HepG2 (cell line): ENCODE results near the gene ZDHHC14. TPM values are rescaled to one million over a fixed set of nuclear protein-coding genes. Genes with fewer than 3 reads are reported as not detected.
A peak's percentile ranks its signal among the peaks of the same experiment; 100 is the strongest.

Experiments
- BRD4 ChIP-seq: sonication (generic); formaldehyde crosslinking; IDR thresholded peaks from 2 replicates; pipeline ENCODE4 v1.4.0; 2020; ENCODE audit warnings: missing genetic modification reagents
- CTCF ChIP-seq: sonication (generic); formaldehyde crosslinking; IDR thresholded peaks from 2 replicates; pipeline ENCODE4 v1.5.0; 2020; ENCODE audit warnings: mild to moderate bottlenecking, missing genetic modification reagents, moderate library complexity
- GFI1 ChIP-seq: sonication (generic); formaldehyde crosslinking; IDR thresholded peaks from 2 replicates; pipeline ENCODE4 v1.5.0; 2020; ENCODE audit warnings: missing genetic modification reagents, mild to moderate bottlenecking, borderline replicate concordance
- HNRNPL ChIP-seq: fragments of 200-400 bp; formaldehyde crosslinking; IDR thresholded peaks from 2 replicates; pipeline ENCODE4 v1.6.1; 2017; ENCODE audit warnings: mild to moderate bottlenecking, low read depth, low read length
- HOXA3 ChIP-seq: sonication (generic); formaldehyde crosslinking; IDR thresholded peaks from 2 replicates; pipeline ENCODE4 v1.5.0; 2020; ENCODE audit warnings: missing genetic modification reagents
- JUNB ChIP-seq: sonication (generic); formaldehyde crosslinking; IDR thresholded peaks from 2 replicates; pipeline ENCODE4 v1.8.0; 2022; ENCODE audit warnings: missing genetic modification reagents, mild to moderate bottlenecking, borderline replicate concordance
- MAFK ChIP-seq, 2 experiments: IDR thresholded peaks in 1 of 2; conservative IDR thresholded peaks in 1 of 2; 2 replicates each; pipeline ENCODE4 v1.6.1; 2011; ENCODE audit warnings: improper control_type of control experiment in 2 of 2, low read length in 2 of 2
- MED1 ChIP-seq: sonication (generic); formaldehyde crosslinking; IDR thresholded peaks from 2 replicates; pipeline ENCODE4 v1.4.0; 2020; ENCODE audit warnings: missing genetic modification reagents
- MZF1 ChIP-seq: sonication (generic); formaldehyde crosslinking; IDR thresholded peaks from 2 replicates; pipeline ENCODE4 v1.8.1; 2023; ENCODE audit warnings: mild to moderate bottlenecking, missing genetic modification reagents, borderline replicate concordance
- NFKB2 ChIP-seq: sonication (generic); formaldehyde crosslinking; IDR thresholded peaks from 2 replicates; pipeline ENCODE4 v1.4.0; 2020; ENCODE audit warnings: missing genetic modification reagents, borderline replicate concordance
- PITX1 ChIP-seq: sonication (generic); formaldehyde crosslinking; IDR thresholded peaks from 2 replicates; pipeline ENCODE4 v1.5.1; 2020; ENCODE audit warnings: mild to moderate bottlenecking, missing genetic modification reagents
- POGZ ChIP-seq: sonication (generic); formaldehyde crosslinking; IDR thresholded peaks from 2 replicates; pipeline ENCODE4 v1.4.0; 2020; ENCODE audit warnings: mild to moderate bottlenecking, missing genetic modification reagents
- SIN3A ChIP-seq: IDR thresholded peaks from 2 replicates; pipeline ENCODE4 v1.6.1; 2011; ENCODE audit warnings: low read depth, mild to moderate bottlenecking, control low read depth, low read length, borderline replicate concordance
- SKIL ChIP-seq: sonication (generic); formaldehyde crosslinking; IDR thresholded peaks from 2 replicates; pipeline ENCODE4 v1.8.0; 2022; ENCODE audit warnings: missing genetic modification reagents, mild to moderate bottlenecking, moderate library complexity, borderline replicate concordance
- SNRNP70 ChIP-seq: fragments of 200-400 bp; formaldehyde crosslinking; IDR thresholded peaks from 2 replicates; pipeline ENCODE4 v1.6.1; 2017; ENCODE audit warnings: mild to moderate bottlenecking, low read depth, low read length, moderate library complexity
- THAP11 ChIP-seq: IDR thresholded peaks from 2 replicates; pipeline ENCODE4 v1.6.1; 2016; ENCODE audit warnings: missing biosample characterization, missing genetic modification reagents
- ZFX ChIP-seq: sonication (generic); formaldehyde crosslinking; IDR thresholded peaks from 2 replicates; pipeline ENCODE4 v1.4.0; 2020; ENCODE audit warnings: mild to moderate bottlenecking, low read depth, missing genetic modification reagents, moderate library complexity
- ZMYM4 ChIP-seq: sonication (generic); formaldehyde crosslinking; IDR thresholded peaks from 2 replicates; pipeline ENCODE4 v1.8.1; 2023; ENCODE audit warnings: mild to moderate bottlenecking, missing genetic modification reagents
- ZNF136 ChIP-seq: sonication (generic); formaldehyde crosslinking; IDR thresholded peaks from 2 replicates; pipeline ENCODE4 v1.8.1; 2022; ENCODE audit warnings: low read depth, mild to moderate bottlenecking, moderate library complexity, missing genetic modification reagents
- ZNF232 ChIP-seq: sonication (generic); formaldehyde crosslinking; IDR thresholded peaks from 2 replicates; pipeline ENCODE4 v1.4.0; 2020; ENCODE audit warnings: missing genetic modification reagents, borderline replicate concordance
- ZNF256 ChIP-seq: sonication (generic); formaldehyde crosslinking; conservative IDR thresholded peaks from 2 replicates; pipeline ENCODE4 v1.4.0; 2020; ENCODE audit warnings: missing genetic modification reagents
- ZNF687 ChIP-seq: sonication (generic); formaldehyde crosslinking; IDR thresholded peaks from 2 replicates; pipeline ENCODE4 v1.5.1; 2020; ENCODE audit warnings: mild to moderate bottlenecking, missing genetic modification reagents, moderate library complexity
- polyA plus RNA-seq, 8 experiments: library from polyadenylated mRNA; depleted of rRNA in 3 of 8; stranded (reverse) in 7 of 8; unstranded in 1 of 8; fragments of >200 nt; fragmentation: Illumina TruSeq in 4 of 8; extraction: Trizol in 4 of 8; gene quantifications; 2 replicates each; pipeline versions ENCODE4 v1.2.1 to v1.2.3, GENCODE V29; 2011 to 2016; ENCODE audit warnings: low read depth in 4 of 8, missing spikeins in 1 of 8, mixed read lengths in 1 of 8; ENCODE audit not compliant: insufficient read depth in 1 of 8
- total RNA-seq, 5 experiments: library from RNA; depleted of rRNA; stranded (reverse); fragments of >200 nt; fragmentation: Illumina TruSeq; extraction: Trizol; gene quantifications; 2 replicates each; pipeline ENCODE4 v1.2.3, GENCODE V29; 2016; ENCODE audit warnings: low read depth in 1 of 5

The ZDHHC14 gene
- total and polyA plus RNA-seq, 2 of the 13 experiments (the other 11 are each of a cell fraction or from before 2014, with no cell fraction given): 3.7 to 9.5 TPM

- peak; percentile 39 for TF ChIP-seq ZFX
- peak; percentile 80; the same call in 1 of the 2 replicates for TF ChIP-seq NFKB2 (CRISPR knock-in tag)
- no peak for TF ChIP-seq JUNB (CRISPR knock-in tag)
- peak; percentile 74; the same call in 1 of the 2 replicates for TF ChIP-seq GFI1 (CRISPR knock-in tag)
- 0 out of 2 replicates have a peak, but pooled peaks have one; percentile 68 for TF ChIP-seq BRD4 (CRISPR knock-in tag)
- peak; percentile 98 for TF ChIP-seq MED1 (CRISPR knock-in tag)
- 0 out of 2 replicates have a peak, but pooled peaks have one; percentile 17 for TF ChIP-seq SKIL (CRISPR knock-in tag)
- TF ChIP-seq CTCF (CRISPR knock-in tag): peak; percentile 36
- TF ChIP-seq SNRNP70: no peak
- peak; percentile 13; the same call in 1 of the 2 replicates for TF ChIP-seq THAP11 (CRISPR knock-in tag)
- TF ChIP-seq ZNF232 (CRISPR knock-in tag): peak; percentile 81; the same call in 1 of the 2 replicates
- peak; percentile 81 for TF ChIP-seq HOXA3 (CRISPR knock-in tag)
- no peak for TF ChIP-seq MAFK (conservative IDR thresholded peaks at IDR 0.05 in 1 of 2, IDR thresholded peaks at IDR 0.05 in 1 of 2; ENCODE audit: low read length in 2 of 2)
- TF ChIP-seq POGZ (CRISPR knock-in tag): peak; percentile 20; the same call in 1 of the 2 replicates
- TF ChIP-seq ZNF136 (CRISPR knock-in tag): 0 out of 2 replicates have a peak, but pooled peaks have one; percentile 52
- TF ChIP-seq PITX1 (CRISPR knock-in tag): peak; percentile 66
- TF ChIP-seq ZNF687: peak; percentile 97
- TF ChIP-seq ZNF256 (CRISPR knock-in tag): no peak
- TF ChIP-seq SIN3A: no peak
- TF ChIP-seq MZF1 (CRISPR knock-in tag): no peak
- peak; percentile 42; the same call in 1 of the 2 replicates for TF ChIP-seq ZMYM4
- peak; percentile 73; the same call in 1 of the 2 replicates for TF ChIP-seq HNRNPL
Measured at GRCh38 chr6:157517601-157518359, 136.8 kb downstream of the ZDHHC14 start (continued).
